PFSK-1 (cell line): Measurements from ENCODE around the gene HOXA13.

ENCODE experiments used
- FOXP2 ChIP-seq: optimal IDR thresholded peaks from 2 replicates; pipeline ENCODE3; 2011; ENCODE audit warnings: borderline replicate concordance, control low read depth, inconsistent platforms; ENCODE audit not compliant: insufficient read depth; ENCODE audit errors: extremely low read length, extremely low read depth
- POLR2AphosphoS5 ChIP-seq: IDR thresholded peaks from 2 replicates; pipeline ENCODE4 v1.6.1; 2012; ENCODE audit warnings: low read depth, mild to moderate bottlenecking, control low read depth, low read length, moderate library complexity
- REST ChIP-seq, 2 experiments: IDR thresholded peaks; 2 replicates each; pipeline versions ENCODE4 v1.6.1 to v1.8.0; 2011 to 2012; ENCODE audit warnings: low read depth in 2 of 2, low read length in 2 of 2, control low read depth in 1 of 2, inconsistent platforms in 1 of 2, mild to moderate bottlenecking in 1 of 2, moderate library complexity in 1 of 2; ENCODE audit not compliant: insufficient read depth in 1 of 2
- SIN3A ChIP-seq: IDR thresholded peaks from 2 replicates; pipeline ENCODE4 v1.6.1; 2012; ENCODE audit warnings: mild to moderate bottlenecking, low read length, moderate library complexity, borderline replicate concordance; ENCODE audit not compliant: insufficient read depth
- TAF1 ChIP-seq: IDR thresholded peaks from 2 replicates; pipeline ENCODE4 v1.6.1; 2012; ENCODE audit warnings: low read length, control low read depth, borderline replicate concordance; ENCODE audit not compliant: insufficient read depth

HOXA13 gene

GRCh38 chr7:27164367-27165088, 35.4 kb downstream of the HOXA13 start:
- no peak for TF ChIP-seq FOXP2

GRCh38 chr7:27164045-27164366, 35.9 kb downstream of the HOXA13 start:
- TF ChIP-seq FOXP2 (no peak), POLR2AphosphoS5 (no peak), REST (IDR thresholded peaks at IDR 0.05; ENCODE audit: insufficient read depth in 1 of 2, low read depth in 2 of 2, low read length in 2 of 2) (no peak), SIN3A (no peak), TAF1 (no peak)

- TF ChIP-seq SIN3A: no peak
- TF ChIP-seq FOXP2: no peak
- no peak for TF ChIP-seq POLR2AphosphoS5
- TF ChIP-seq REST (IDR thresholded peaks at IDR 0.05; ENCODE audit: insufficient read depth in 1 of 2, low read depth in 2 of 2, low read length in 2 of 2): no peak
- TF ChIP-seq TAF1: no peak
These were observed 36.4 kb downstream of the HOXA13 start for GRCh38 chr7:27163288-27164044.

GRCh38 chr7:27162561-27163287, 37.2 kb downstream of the HOXA13 start:
- no peak for TF ChIP-seq TAF1
- TF ChIP-seq REST (IDR thresholded peaks at IDR 0.05; ENCODE audit: insufficient read depth in 1 of 2, low read depth in 2 of 2, low read length in 2 of 2): no peak
- TF ChIP-seq SIN3A: no peak
- TF ChIP-seq POLR2AphosphoS5: no peak
- no peak for TF ChIP-seq FOXP2

GRCh38 chr7:27161721-27162560, 38.0 kb downstream of the HOXA13 start:
- TF ChIP-seq REST (IDR thresholded peaks at IDR 0.05; ENCODE audit: insufficient read depth in 1 of 2, low read depth in 2 of 2, low read length in 2 of 2) (no peak), FOXP2 (no peak), TAF1 (no peak), POLR2AphosphoS5 (no peak), SIN3A (no peak)
